ENCODE measurements around the gene HOOK1.

HOOK1 gene

GRCh38 chr1:59871746-59872145 lies 57.0 kb downstream of the HOOK1 start:
- Histone ChIP-seq H3K27me3 (ENCODE audit: insufficient read depth, low read length) (no peaks in the 10 kb centered on the region), H3K27ac (ENCODE audit: low read length) (no peak overlapping the region), H3K9ac (ENCODE audit: low read depth, low read length) (no peak overlapping the region), H3K4me1 (ENCODE audit: insufficient read depth, low read length) (no peaks in the 10 kb centered on the region), H3K36me3 (ENCODE audit: insufficient read depth, low read depth, low read length) (peaks cover 46% of the 10 kb centered on the region), H3K4me3 (ENCODE audit: low read length) (no peak overlapping the region), H3K9me3 (ENCODE audit: insufficient read depth, low read depth, low read length) (no peaks in the 10 kb centered on the region)

- Histone ChIP-seq H3K27me3 (ENCODE audit: insufficient read depth, low read length) (no peaks in the 10 kb centered on the region), H3K27ac (ENCODE audit: low read length) (no peak overlapping the region), H3K4me3 (ENCODE audit: low read length) (no peak overlapping the region), H3K9me3 (ENCODE audit: insufficient read depth, low read depth, low read length) (no peaks in the 10 kb centered on the region), H3K9ac (ENCODE audit: low read depth, low read length) (no peak overlapping the region), H3K4me1 (ENCODE audit: insufficient read depth, low read length) (no peaks in the 10 kb centered on the region), H3K36me3 (ENCODE audit: insufficient read depth, low read depth, low read length) (peaks cover 12% of the 10 kb centered on the region; the same call in 1 of the 2 replicates)
These were observed 62.4 kb downstream of the HOOK1 start for GRCh38 chr1:59877108-59877682.

GRCh38 chr1:59878370-59878769 lies 63.6 kb downstream of the HOOK1 start:
- no peaks in the 10 kb centered on the region for H3K27me3 ChIP-seq (ENCODE audit: insufficient read depth, low read length)
- no peaks in the 10 kb centered on the region for H3K9me3 ChIP-seq (ENCODE audit: insufficient read depth, low read depth, low read length)
- H3K27ac ChIP-seq (ENCODE audit: low read length) = no peak overlapping the region
- no peak overlapping the region for H3K4me3 ChIP-seq (ENCODE audit: low read length)
- H3K36me3 ChIP-seq (ENCODE audit: insufficient read depth, low read depth, low read length) = peaks cover under 1% of the 10 kb centered on the region; the same call in 1 of the 2 replicates
- no peak overlapping the region for H3K9ac ChIP-seq (ENCODE audit: low read depth, low read length)
- no peaks in the 10 kb centered on the region for H3K4me1 ChIP-seq (ENCODE audit: insufficient read depth, low read length)

- Histone ChIP-seq H3K27ac (ENCODE audit: low read length) (no peak overlapping the region), H3K36me3 (ENCODE audit: insufficient read depth, low read depth, low read length) (no peaks in the 10 kb centered on the region), H3K4me1 (ENCODE audit: insufficient read depth, low read length) (no peaks in the 10 kb centered on the region), H3K27me3 (ENCODE audit: insufficient read depth, low read length) (no peaks in the 10 kb centered on the region), H3K9me3 (ENCODE audit: insufficient read depth, low read depth, low read length) (no peaks in the 10 kb centered on the region), H3K9ac (ENCODE audit: low read depth, low read length) (no peak overlapping the region), H3K4me3 (ENCODE audit: low read length) (no peak overlapping the region)
These were observed 64.8 kb downstream of the HOOK1 start for GRCh38 chr1:59879574-59879973.

- Histone ChIP-seq H3K9ac (ENCODE audit: low read depth, low read length) (no peak overlapping the region), H3K4me3 (ENCODE audit: low read length) (no peak overlapping the region), H3K27me3 (ENCODE audit: insufficient read depth, low read length) (no peaks in the 10 kb centered on the region), H3K4me1 (ENCODE audit: insufficient read depth, low read length) (no peaks in the 10 kb centered on the region), H3K27ac (ENCODE audit: low read length) (no peak overlapping the region), H3K36me3 (ENCODE audit: insufficient read depth, low read depth, low read length) (no peaks in the 10 kb centered on the region), H3K9me3 (ENCODE audit: insufficient read depth, low read depth, low read length) (no peaks in the 10 kb centered on the region)
These were observed 65.3 kb downstream of the HOOK1 start for GRCh38 chr1:59879996-59880505.

- no peaks in the 10 kb centered on the region for H3K9me3 ChIP-seq (ENCODE audit: insufficient read depth, low read depth, low read length)
- H3K4me3 ChIP-seq (ENCODE audit: low read length) = no peak overlapping the region
- H3K36me3 ChIP-seq (ENCODE audit: insufficient read depth, low read depth, low read length) = no peaks in the 10 kb centered on the region
These were observed 66.0 kb downstream of the HOOK1 start for GRCh38 chr1:59880735-59881134.

GRCh38 chr1:59885160-59885832 lies 70.5 kb downstream of the HOOK1 start:
- Histone ChIP-seq H3K9ac (ENCODE audit: low read depth, low read length) (no peak overlapping the region), H3K9me3 (ENCODE audit: insufficient read depth, low read depth, low read length) (peaks cover 10% of the 10 kb centered on the region; the same call in 1 of the 2 replicates), H3K27ac (ENCODE audit: low read length) (no peak overlapping the region), H3K4me1 (ENCODE audit: insufficient read depth, low read length) (no peaks in the 10 kb centered on the region), H3K36me3 (ENCODE audit: insufficient read depth, low read depth, low read length) (no peaks in the 10 kb centered on the region), H3K4me3 (ENCODE audit: low read length) (no peak overlapping the region), H3K27me3 (ENCODE audit: insufficient read depth, low read length) (no peaks in the 10 kb centered on the region)

More at GRCh38 chr1:59880735-59881134, 66.0 kb downstream of the HOOK1 start:
- Histone ChIP-seq H3K4me1 (ENCODE audit: insufficient read depth, low read length) (no peaks in the 10 kb centered on the region), H3K27me3 (ENCODE audit: insufficient read depth, low read length) (no peaks in the 10 kb centered on the region), H3K9ac (ENCODE audit: low read depth, low read length) (no peak overlapping the region), H3K27ac (ENCODE audit: low read length) (no peak overlapping the region)

GRCh38 chr1:59892841-59893811 lies 78.4 kb downstream of the HOOK1 start:
- Histone ChIP-seq H3K27me3 (ENCODE audit: insufficient read depth, low read length) (no peaks in the 10 kb centered on the region), H3K4me3 (ENCODE audit: low read length) (no peak overlapping the region), H3K36me3 (ENCODE audit: insufficient read depth, low read depth, low read length) (no peaks in the 10 kb centered on the region), H3K9me3 (ENCODE audit: insufficient read depth, low read depth, low read length) (peaks cover 14% of the 10 kb centered on the region; the same call in 1 of the 2 replicates), H3K9ac (ENCODE audit: low read depth, low read length) (no peak overlapping the region), H3K4me1 (ENCODE audit: insufficient read depth, low read length) (no peaks in the 10 kb centered on the region), H3K27ac (ENCODE audit: low read length) (no peak overlapping the region)

- Histone ChIP-seq H3K9me3 (ENCODE audit: insufficient read depth, low read depth, low read length) (no peaks in the 10 kb centered on the region), H3K4me3 (ENCODE audit: low read length) (no peak overlapping the region), H3K27ac (ENCODE audit: low read length) (no peak overlapping the region), H3K27me3 (ENCODE audit: insufficient read depth, low read length) (no peaks in the 10 kb centered on the region), H3K36me3 (ENCODE audit: insufficient read depth, low read depth, low read length) (no peaks in the 10 kb centered on the region), H3K4me1 (ENCODE audit: insufficient read depth, low read length) (no peaks in the 10 kb centered on the region), H3K9ac (ENCODE audit: low read depth, low read length) (no peak overlapping the region)
These were observed 82.4 kb downstream of the HOOK1 start for GRCh38 chr1:59897165-59897564.

GRCh38 chr1:59898927-59899326 lies 84.2 kb downstream of the HOOK1 start:
- Histone ChIP-seq H3K36me3 (ENCODE audit: insufficient read depth, low read depth, low read length) (no peaks in the 10 kb centered on the region), H3K9ac (ENCODE audit: low read depth, low read length) (no peak overlapping the region), H3K9me3 (ENCODE audit: insufficient read depth, low read depth, low read length) (no peaks in the 10 kb centered on the region), H3K4me1 (ENCODE audit: insufficient read depth, low read length) (no peaks in the 10 kb centered on the region), H3K27me3 (ENCODE audit: insufficient read depth, low read length) (no peaks in the 10 kb centered on the region), H3K4me3 (ENCODE audit: low read length) (no peak overlapping the region), H3K27ac (ENCODE audit: low read length) (no peak overlapping the region)

- H3K27me3 ChIP-seq (ENCODE audit: insufficient read depth, low read length) = no peaks in the 10 kb centered on the region
- H3K9me3 ChIP-seq (ENCODE audit: insufficient read depth, low read depth, low read length) = no peaks in the 10 kb centered on the region
- H3K36me3 ChIP-seq (ENCODE audit: insufficient read depth, low read depth, low read length) = no peaks in the 10 kb centered on the region
- no peak overlapping the region for H3K4me3 ChIP-seq (ENCODE audit: low read length)
- no peaks in the 10 kb centered on the region for H3K4me1 ChIP-seq (ENCODE audit: insufficient read depth, low read length)
- H3K27ac ChIP-seq (ENCODE audit: low read length) = no peak overlapping the region
- no peak overlapping the region for H3K9ac ChIP-seq (ENCODE audit: low read depth, low read length)
These were observed 85.9 kb downstream of the HOOK1 start for GRCh38 chr1:59900640-59901039.

Data from iPS-20b (cell line).